ENCODE measurements around the gene TEX44.

The TEX44 gene

GRCh38 chr2:231548752-231549151 lies 43.9 kb upstream of the TEX44 start:
- Histone ChIP-seq H3K4me2 (ENCODE audit: low read length) (no peak overlapping the region), H2AFZ (no peak overlapping the region), H3K9me3 (ENCODE audit: control insufficient read depth, low read length) (no peaks in the 10 kb centered on the region), H3K36me3 (ENCODE audit: control insufficient read depth, insufficient read depth, low read length) (peaks cover 4% of the 10 kb centered on the region), H3K27me3 (ENCODE audit: control insufficient read depth, insufficient read depth, low read length) (no peaks in the 10 kb centered on the region), H3K4me3 (ENCODE audit: low read depth, low read length) (no peak overlapping the region), H3K27ac (no peak overlapping the region), H3K79me2 (no peaks in the 10 kb centered on the region), H3K9ac (no peak overlapping the region), H3K4me1 (no peaks in the 10 kb centered on the region)
- no peak for TF ChIP-seq CTCF (IDR thresholded peaks at IDR 0.05)

GRCh38 chr2:231549446-231550239 lies 43.0 kb upstream of the TEX44 start:
- TF ChIP-seq CTCF (IDR thresholded peaks at IDR 0.05), result no peak
- no peak overlapping the region for H2AFZ ChIP-seq
- no peak overlapping the region for H3K9ac ChIP-seq
- no peaks in the 10 kb centered on the region for H3K79me2 ChIP-seq
- no peak overlapping the region for H3K4me2 ChIP-seq (ENCODE audit: low read length)
- no peaks in the 10 kb centered on the region for H3K9me3 ChIP-seq (ENCODE audit: control insufficient read depth, low read length)
- no peaks in the 10 kb centered on the region for H3K4me1 ChIP-seq
- H3K36me3 ChIP-seq (ENCODE audit: control insufficient read depth, insufficient read depth, low read length), result peaks cover 4% of the 10 kb centered on the region
- no peak overlapping the region for H3K27ac ChIP-seq
- no peaks in the 10 kb centered on the region for H3K27me3 ChIP-seq (ENCODE audit: control insufficient read depth, insufficient read depth, low read length)
- H3K4me3 ChIP-seq (ENCODE audit: low read depth, low read length), result no peak overlapping the region

GRCh38 chr2:231552752-231553151 lies 39.9 kb upstream of the TEX44 start:
- Histone ChIP-seq H3K27ac (no peak overlapping the region), H3K9me3 (ENCODE audit: control insufficient read depth, low read length) (no peaks in the 10 kb centered on the region), H3K36me3 (ENCODE audit: control insufficient read depth, insufficient read depth, low read length) (peaks cover 4% of the 10 kb centered on the region), H3K4me3 (ENCODE audit: low read depth, low read length) (no peak overlapping the region), H3K9ac (no peak overlapping the region), H3K27me3 (ENCODE audit: control insufficient read depth, insufficient read depth, low read length) (no peaks in the 10 kb centered on the region), H3K79me2 (no peaks in the 10 kb centered on the region), H2AFZ (no peak overlapping the region), H3K4me1 (no peaks in the 10 kb centered on the region), H3K4me2 (ENCODE audit: low read length) (no peak overlapping the region)
- no peak for TF ChIP-seq CTCF (IDR thresholded peaks at IDR 0.05)

- Histone ChIP-seq H3K36me3 (ENCODE audit: control insufficient read depth, insufficient read depth, low read length) (peaks cover 4% of the 10 kb centered on the region), H3K27me3 (ENCODE audit: control insufficient read depth, insufficient read depth, low read length) (no peaks in the 10 kb centered on the region), H3K9me3 (ENCODE audit: control insufficient read depth, low read length) (no peaks in the 10 kb centered on the region), H3K79me2 (no peaks in the 10 kb centered on the region), H2AFZ (no peak overlapping the region), H3K9ac (no peak overlapping the region), H3K27ac (peak overlapping the region; percentile 25), H3K4me3 (ENCODE audit: low read depth, low read length) (no peak overlapping the region), H3K4me2 (ENCODE audit: low read length) (no peak overlapping the region), H3K4me1 (no peaks in the 10 kb centered on the region)
- no peak for TF ChIP-seq CTCF (IDR thresholded peaks at IDR 0.05)
Measured at GRCh38 chr2:231554327-231554726, 38.3 kb upstream of the TEX44 start.

Data from parathyroid adenoma (tissue), 2 donors.